ENCODE data around the gene ENDOV.

ENDOV gene

GRCh38 chr17:80445007-80445725 lies 30.2 kb downstream of the ENDOV start:
- Mint-ChIP-seq H3K4me3 (no peak overlapping the region), H3K4me1 (no peaks in the 10 kb centered on the region), H3K27me3 (peaks cover 12% of the 10 kb centered on the region), H3K27ac (no peak overlapping the region), H3K9me3 (no peaks in the 10 kb centered on the region)
- peak; percentile 15 for ATAC-seq
- no peak for DNase-seq

DNA sequence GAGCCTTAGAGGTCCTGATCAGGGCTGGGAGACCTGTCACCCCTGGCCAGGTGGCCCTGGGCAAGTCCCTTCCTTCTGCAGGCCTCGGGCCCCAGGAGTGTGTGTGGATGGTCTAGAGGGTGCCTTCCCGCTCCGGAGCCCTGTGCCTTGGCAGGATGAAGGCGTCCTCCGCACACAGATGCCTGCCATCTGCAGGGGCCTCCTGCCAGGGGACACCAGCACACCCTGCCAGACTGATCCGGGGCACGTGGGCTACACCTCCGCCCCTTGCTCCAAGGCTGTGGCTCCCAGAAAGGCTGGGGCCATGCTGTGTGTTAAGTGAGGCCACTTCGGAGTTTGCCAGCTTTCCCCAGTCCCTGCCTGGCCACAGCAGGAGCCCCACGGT lies 30.8 kb downstream of the ENDOV start:
- Mint-ChIP-seq H3K4me1 (no peaks in the 10 kb centered on the region), H3K9me3 (no peaks in the 10 kb centered on the region), H3K27me3 (peaks cover 12% of the 10 kb centered on the region), H3K4me3 (no peak overlapping the region), H3K27ac (no peak overlapping the region)
- no peak for ATAC-seq
- no peak for DNase-seq

DNA sequence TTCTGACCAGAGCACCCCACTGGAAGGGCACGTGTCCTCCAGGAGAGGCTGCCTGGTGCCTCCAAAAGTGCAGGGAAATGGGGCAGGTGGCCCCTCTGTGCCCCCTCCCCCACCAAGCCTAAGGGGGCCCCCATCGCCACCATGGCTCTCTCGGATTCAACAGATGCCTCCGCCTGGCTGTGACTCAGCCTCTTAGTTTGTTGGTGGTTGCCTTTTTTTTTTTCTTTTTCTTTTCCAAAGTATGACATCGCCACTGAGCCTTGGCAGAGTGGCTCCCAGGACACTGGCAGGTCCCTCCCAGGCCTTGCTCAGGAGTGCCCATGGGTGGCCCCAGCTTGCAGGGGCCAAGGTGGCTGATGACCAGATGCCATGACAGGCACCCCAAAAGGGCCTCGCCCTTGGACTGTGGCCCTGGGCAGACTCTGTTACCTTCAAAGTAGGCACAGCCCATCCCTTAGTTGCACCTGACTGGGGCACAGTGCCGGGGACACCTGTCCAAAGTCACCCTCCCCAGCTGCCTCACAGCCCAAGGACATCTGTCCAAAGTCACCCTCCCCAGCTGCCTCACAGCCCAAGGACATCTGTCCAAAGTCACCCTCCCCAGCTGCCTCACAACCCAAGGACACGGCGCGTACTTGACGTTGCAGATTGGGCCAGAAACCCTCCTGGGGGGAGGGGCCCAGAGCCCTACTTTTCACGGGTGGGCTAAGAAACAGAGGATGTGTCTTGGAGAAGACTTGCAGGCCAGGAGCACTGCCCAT lies 31.9 kb downstream of the ENDOV start:
- Mint-ChIP-seq H3K27me3 (peaks cover 12% of the 10 kb centered on the region), H3K4me1 (no peaks in the 10 kb centered on the region), H3K9me3 (no peaks in the 10 kb centered on the region), H3K4me3 (no peak overlapping the region), H3K27ac (no peak overlapping the region)
- ATAC-seq (no peak), DNase-seq (no peak)

DNA sequence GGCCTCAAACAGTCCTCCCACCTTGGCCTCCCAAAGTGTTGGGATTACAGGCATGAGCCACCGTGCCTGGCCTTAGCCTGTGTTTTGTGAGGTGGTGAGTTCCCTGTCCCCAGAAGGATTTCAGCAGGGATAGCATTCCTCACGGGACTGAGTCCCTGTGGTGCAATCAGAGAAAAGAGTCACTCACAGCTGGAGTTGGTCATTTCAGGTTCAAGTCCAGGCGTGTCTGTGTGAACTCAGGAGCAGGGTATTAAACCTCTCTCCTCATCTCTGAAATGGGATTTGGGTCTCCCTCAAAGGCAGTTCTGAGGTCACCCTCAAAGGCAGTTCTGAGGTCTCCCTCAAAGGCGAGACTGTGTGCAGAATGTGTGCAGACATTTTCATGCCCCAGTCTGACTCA lies 32.8 kb downstream of the ENDOV start:
- peaks cover 3% of the 10 kb centered on the region for H3K4me1 Mint-ChIP-seq
- ATAC-seq, result no peak
- DNase-seq, result no peak
- peaks cover 5% of the 10 kb centered on the region for H3K27me3 Mint-ChIP-seq
- no peaks in the 10 kb centered on the region for H3K9me3 Mint-ChIP-seq
- H3K4me3 Mint-ChIP-seq, result no peak overlapping the region
- H3K27ac Mint-ChIP-seq, result no peak overlapping the region

GRCh38 chr17:80449194-80449929 lies 34.4 kb downstream of the ENDOV start:
- Mint-ChIP-seq H3K9me3 (no peaks in the 10 kb centered on the region), H3K27ac (no peak overlapping the region)
- ATAC-seq, result no peak

GRCh38 chr17:80449930-80450576 lies 35.1 kb downstream of the ENDOV start:
- Mint-ChIP-seq H3K9me3 (no peaks in the 10 kb centered on the region), H3K4me1 (peaks cover 19% of the 10 kb centered on the region), H3K4me3 (no peak overlapping the region), H3K27me3 (no peaks in the 10 kb centered on the region), H3K27ac (no peak overlapping the region)
- DNase-seq (no peak), ATAC-seq (no peak)

More at GRCh38 chr17:80449194-80449929, 34.4 kb downstream of the ENDOV start:
- Mint-ChIP-seq H3K27me3 (no peaks in the 10 kb centered on the region), H3K4me1 (peaks cover 18% of the 10 kb centered on the region), H3K4me3 (no peak overlapping the region)
- no peak for DNase-seq

GRCh38 chr17:80451104-80451775 lies 36.3 kb downstream of the ENDOV start:
- Mint-ChIP-seq H3K4me3 (no peak overlapping the region), H3K4me1 (peaks cover 30% of the 10 kb centered on the region), H3K27me3 (peaks cover under 1% of the 10 kb centered on the region), H3K27ac (no peak overlapping the region), H3K9me3 (no peaks in the 10 kb centered on the region)
- DNase-seq (no peak), ATAC-seq (no peak)

GRCh38 chr17:80452173-80452915 lies 37.4 kb downstream of the ENDOV start:
- H3K9me3 Mint-ChIP-seq, result no peaks in the 10 kb centered on the region
- H3K27ac Mint-ChIP-seq, result no peak overlapping the region
- no peak overlapping the region for H3K4me3 Mint-ChIP-seq
- H3K4me1 Mint-ChIP-seq, result peaks cover 41% of the 10 kb centered on the region
- ATAC-seq (no peak), DNase-seq (no peak)
- peaks cover 12% of the 10 kb centered on the region for H3K27me3 Mint-ChIP-seq

DNA sequence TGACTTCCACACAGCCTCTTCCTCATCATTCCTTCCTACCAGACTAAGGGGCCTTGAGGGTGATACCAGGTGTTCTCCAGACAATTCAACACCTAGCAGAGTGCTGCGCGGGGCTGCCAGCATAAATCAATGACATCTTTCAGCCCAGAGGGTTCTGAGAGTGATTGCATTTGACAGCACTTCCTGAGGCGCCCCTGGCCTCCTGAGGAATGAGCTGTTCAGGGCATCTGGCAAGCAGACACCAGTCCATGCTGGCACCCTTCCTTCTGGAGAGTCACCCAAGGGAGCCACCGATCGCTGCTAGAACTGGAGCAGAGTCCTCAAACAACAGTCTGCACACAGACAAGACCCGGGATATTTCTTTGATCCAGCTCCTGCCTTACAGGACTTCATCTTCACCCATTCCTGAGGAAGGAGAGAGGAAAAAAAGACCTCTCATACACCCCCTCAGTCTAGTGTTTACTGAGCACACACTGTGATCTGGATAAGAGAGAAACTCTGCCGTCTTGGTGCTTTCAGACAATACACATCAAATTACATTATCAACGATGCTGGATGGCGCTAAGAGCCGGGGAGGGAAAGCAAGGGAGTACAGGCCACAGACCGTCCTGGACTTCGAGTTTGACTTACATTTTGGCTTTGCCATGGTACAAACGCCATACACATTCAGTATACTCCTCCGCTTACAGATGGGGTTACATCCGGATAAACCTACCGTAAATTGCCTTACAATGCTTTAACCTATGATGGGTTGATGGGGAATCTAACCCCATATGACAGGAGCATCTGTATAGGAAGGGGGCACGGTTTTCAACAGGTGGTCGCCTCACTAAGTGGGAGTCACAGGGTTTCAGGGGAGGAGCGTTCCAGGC lies 38.4 kb downstream of the ENDOV start:
- Mint-ChIP-seq H3K27me3 (peaks cover 22% of the 10 kb centered on the region), H3K4me1 (peaks cover 48% of the 10 kb centered on the region), H3K9me3 (no peaks in the 10 kb centered on the region), H3K27ac (peak overlapping the region; percentile 100), H3K4me3 (peak overlapping the region; percentile 96 to 98)
- DNase-seq (no peak), ATAC-seq (no peak)

DNA sequence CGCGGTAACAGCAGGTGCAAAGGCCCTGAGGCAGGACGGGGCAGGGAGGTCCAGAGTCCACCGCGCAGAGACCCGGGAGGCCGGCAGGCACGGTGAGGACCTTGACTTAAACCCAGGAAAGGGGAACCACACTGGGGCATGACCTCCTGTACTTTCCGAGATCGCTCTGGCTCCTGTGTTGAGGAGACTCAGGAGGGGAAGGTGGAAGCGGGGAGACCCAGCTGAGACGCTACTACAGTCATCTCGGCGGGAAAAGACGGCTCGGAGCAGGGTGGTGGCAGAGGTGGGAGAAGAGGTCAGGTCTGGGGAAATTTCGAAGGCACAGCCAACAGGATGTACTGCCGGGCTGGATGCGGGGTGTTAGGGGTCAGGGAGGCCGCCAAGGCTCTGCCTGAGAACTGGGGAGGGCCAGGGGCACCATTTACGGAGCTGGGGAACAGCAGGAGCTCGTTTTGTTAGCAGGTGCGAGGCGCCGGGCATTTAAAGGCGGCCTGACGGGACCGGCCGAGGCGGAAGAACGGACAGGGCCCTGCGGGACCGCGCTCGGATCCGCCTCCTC lies 39.1 kb downstream of the ENDOV start:
- Mint-ChIP-seq H3K27me3 (peaks cover 29% of the 10 kb centered on the region), H3K4me1 (peaks cover 48% of the 10 kb centered on the region), H3K4me3 (peak overlapping the region; percentile 96 to 98), H3K27ac (peak overlapping the region; percentile 100), H3K9me3 (no peaks in the 10 kb centered on the region)
- DNase-seq (no peak), ATAC-seq (peak; percentile 8)

DNA sequence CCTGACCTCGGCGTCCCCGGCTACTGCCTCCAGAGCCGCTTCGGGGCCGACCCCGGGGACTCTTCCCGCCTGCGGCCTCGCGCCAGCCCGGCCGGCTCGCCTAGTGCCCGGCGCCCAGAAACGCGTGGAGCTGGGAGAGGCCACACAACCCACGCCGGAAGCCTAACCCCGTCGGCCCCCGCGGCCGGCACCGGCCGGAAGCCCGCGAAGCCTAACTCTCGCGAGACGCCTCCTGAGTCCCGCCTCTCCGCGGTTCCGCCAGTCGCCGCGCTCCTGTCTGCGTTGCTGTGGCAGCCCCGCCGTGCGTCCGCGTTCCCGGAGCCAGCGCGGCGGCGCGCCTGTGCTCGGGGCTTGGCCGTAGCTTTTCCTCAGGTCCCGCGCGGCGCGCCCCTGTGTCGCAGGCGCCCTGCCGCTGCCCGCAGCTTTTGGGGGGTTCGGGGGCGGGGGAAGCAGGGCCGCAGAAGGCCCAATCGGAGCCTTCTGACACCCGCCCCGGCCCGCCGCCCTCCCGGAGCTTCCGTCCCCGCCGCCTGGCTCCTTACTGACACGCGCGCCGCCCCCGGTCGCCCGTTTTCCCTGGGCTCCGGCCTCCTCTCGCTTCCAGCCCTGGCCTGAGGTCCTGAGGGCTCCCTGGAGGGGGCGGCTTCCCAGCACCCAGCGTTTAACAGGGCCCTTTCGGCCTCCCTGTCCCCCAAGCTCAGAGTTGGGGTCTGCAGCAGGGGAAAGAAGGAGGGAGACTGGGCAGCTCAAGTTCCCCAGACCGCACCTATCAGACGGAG lies 39.8 kb downstream of the ENDOV start:
- Mint-ChIP-seq H3K4me1 (peaks cover 48% of the 10 kb centered on the region), H3K4me3 (peak overlapping the region; percentile 96 to 98), H3K9me3 (no peaks in the 10 kb centered on the region), H3K27me3 (peaks cover 36% of the 10 kb centered on the region), H3K27ac (peak overlapping the region; percentile 98)
- ATAC-seq, result peak; percentile 93
- peak; percentile 96 to 98 for DNase-seq

GRCh38 chr17:80455336-80455710 lies 40.4 kb downstream of the ENDOV start:
- ATAC-seq, result peak; percentile 50
- peaks cover 38% of the 10 kb centered on the region for H3K27me3 Mint-ChIP-seq

DNA sequence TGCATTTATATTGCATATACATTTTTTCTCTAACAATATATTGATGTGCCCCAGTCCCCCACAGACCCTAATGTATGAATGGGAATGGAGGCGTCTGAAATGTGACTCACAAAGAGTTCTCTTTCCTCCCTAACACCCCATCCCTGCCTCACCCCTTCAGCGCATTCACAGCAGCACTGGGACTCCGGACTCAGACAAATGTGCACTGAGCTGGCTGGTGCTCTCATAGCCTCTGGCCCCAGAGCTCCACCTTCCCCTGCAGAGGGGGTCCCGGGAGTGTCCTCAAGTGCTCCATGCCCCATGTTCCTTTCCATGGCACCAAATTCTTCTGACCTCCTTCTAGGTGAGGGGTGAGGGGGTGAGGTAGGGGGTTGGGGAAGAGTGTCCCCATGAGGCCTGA lies 40.8 kb downstream of the ENDOV start:
- peaks cover 48% of the 10 kb centered on the region for H3K4me1 Mint-ChIP-seq
- H3K27me3 Mint-ChIP-seq, result peaks cover 42% of the 10 kb centered on the region
- H3K4me3 Mint-ChIP-seq, result peak overlapping the region; percentile 50 to 96
- ATAC-seq (no peak), DNase-seq (no peak)
- peak overlapping the region; percentile 81 to 91 for H3K27ac Mint-ChIP-seq
- H3K9me3 Mint-ChIP-seq, result no peaks in the 10 kb centered on the region

More at GRCh38 chr17:80455336-80455710, 40.4 kb downstream of the ENDOV start:
- Mint-ChIP-seq H3K4me3 (peak overlapping the region; percentile 96 to 98), H3K4me1 (peaks cover 48% of the 10 kb centered on the region), H3K9me3 (no peaks in the 10 kb centered on the region), H3K27ac (peak overlapping the region; percentile 98)
- no peak for DNase-seq

Measured in stimulated activated naive CD8-positive, alpha-beta T cell treated with anti-CD3 and anti-CD28 coated beads, Interleukin-15, amount 100 ng/mL, for 72 hours (primary cell).